Activated T-cell treated with anti-CD3 and anti-CD28 coated beads for 24 hours (primary cell): ENCODE data around the gene ARMH3.

Experiments used
- DNase-seq: peaks from one replicate; pipeline ENCODE4 v3.0.0-alpha.2; 2020; ENCODE audit warnings: low read depth

Gene ARMH3

DNA sequence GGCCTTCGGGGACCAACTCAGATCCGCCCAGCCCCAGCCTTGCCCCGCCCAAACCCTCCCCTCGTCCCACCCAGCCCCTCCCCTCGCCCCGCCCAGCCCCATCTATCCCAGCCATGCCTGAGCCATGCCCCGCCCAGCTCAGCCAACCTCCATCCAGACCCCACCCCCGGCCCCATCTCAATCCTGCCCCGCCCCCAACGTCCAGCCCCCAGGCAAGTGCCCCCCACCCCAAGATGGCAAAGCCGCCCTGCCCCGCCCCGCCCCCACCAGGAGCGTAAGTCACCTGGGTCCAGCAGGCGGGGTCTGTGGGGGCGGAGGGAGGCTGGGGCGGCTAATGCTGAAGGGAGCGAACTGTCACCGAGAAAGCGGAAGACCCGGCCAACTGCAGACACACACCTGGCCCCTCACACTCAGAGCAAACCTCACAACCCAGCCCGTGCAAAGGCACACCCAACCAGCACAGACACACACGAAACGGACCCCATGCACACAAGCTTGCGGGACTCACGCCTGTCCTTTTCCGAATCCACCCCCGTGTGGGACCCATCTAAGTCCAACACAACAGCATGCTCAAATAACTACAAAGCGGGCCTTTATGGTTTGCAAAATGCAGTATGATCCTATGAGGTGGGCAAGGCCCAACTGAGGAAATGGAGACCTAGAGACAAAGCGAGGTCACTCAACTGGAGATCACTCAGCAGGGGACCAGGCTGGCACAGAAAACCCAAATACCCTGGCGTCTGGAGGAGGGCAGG is 226.2 kb downstream of the ARMH3 start:
- no peak for DNase-seq

DNA sequence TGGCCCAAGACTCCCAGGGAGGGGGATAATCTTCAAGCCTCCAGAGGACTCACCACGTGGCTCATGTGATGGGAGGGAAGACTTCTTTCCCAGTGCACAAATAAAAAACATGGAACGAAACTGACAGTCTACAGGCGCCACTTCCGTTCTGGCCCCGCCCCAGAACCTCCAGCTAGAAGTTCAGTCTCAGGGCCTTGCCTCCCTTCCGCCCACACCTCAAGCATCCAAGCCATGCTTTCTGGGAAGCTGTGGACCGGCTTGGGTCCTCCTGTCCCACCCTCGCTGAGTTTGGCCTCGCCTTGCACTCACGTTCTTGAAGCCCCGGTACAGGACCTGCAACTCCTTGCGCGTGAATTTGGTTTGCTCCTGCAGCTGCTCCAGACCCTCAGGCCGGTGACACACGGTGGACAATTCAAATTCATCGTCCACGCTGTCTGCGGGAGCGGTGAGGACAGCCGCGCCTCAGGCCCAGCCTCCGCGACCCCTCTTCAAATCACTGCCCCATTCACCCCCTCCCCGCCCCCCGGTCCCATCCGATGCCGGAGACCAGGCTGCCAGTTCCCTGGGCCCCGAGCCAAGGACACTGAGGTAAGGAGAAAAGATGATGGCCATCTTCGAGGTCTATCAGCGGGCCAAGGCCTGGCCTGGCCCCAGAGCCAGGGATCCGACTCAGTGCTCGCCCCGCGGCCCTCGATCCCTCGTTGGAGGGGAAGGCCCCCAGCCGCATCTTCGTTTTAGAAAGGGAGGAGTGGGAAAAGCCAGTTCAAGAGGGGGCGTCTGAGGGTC is 227.0 kb downstream of the ARMH3 start:
- no peak for DNase-seq

DNA sequence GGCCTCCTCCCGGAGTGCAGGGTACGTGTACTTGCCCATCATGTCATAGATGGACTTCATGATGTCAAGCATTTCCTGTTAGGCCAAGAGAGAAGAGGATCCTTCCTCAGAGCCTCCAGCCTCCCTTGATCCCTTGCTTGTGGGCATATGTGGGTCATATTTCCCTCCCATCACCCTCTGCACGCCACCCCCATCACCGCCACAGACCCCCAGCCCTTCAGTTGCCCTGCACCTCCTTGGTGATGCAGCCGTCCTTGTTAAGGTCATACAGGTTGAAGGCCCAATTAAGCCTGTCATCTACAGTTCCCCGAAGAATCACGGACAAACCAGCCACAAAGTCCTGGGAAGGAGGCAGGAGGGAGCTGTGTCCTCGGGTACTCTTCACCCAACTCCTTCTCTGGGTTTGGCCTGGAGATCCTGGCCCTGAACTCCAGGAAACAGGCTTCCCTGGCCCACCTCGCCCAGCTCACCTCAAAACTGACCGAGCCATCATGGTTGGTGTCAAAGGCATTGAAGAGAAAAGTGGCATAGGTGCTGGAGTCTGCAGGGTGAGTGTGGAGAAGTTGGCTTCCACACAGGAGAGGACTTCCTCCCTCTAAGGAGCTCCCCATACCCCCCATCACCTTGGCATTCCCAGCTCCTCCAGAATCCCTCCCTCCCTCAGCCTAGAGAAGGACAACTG is 227.9 kb downstream of the ARMH3 start:
- no peak for DNase-seq

GRCh38 chr10:101826852-101827434 is 229.0 kb downstream of the ARMH3 start:
- no peak for DNase-seq

DNA sequence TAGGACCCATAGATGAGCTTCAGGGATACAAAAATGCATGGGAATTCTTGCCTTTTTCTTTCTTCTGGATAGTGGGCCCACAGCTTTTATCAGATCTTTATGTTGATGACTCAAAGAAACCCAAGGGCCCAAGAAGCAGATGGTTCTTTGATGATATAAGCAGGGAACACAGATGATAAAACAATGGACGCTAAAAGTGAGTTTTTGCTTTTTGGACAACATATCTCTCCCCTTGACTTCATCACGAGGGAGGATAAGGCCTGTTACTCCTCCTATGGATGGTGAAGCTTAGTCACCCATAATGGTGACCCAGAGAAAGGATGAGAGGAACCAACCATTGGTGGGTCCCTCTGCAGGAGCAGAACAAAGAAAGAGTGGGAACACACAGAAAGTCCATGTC is 231.2 kb downstream of the ARMH3 start:
- no peak for DNase-seq

- no peak for DNase-seq
These were observed 236.9 kb downstream of the ARMH3 start for GRCh38 chr10:101818872-101819633.

DNA sequence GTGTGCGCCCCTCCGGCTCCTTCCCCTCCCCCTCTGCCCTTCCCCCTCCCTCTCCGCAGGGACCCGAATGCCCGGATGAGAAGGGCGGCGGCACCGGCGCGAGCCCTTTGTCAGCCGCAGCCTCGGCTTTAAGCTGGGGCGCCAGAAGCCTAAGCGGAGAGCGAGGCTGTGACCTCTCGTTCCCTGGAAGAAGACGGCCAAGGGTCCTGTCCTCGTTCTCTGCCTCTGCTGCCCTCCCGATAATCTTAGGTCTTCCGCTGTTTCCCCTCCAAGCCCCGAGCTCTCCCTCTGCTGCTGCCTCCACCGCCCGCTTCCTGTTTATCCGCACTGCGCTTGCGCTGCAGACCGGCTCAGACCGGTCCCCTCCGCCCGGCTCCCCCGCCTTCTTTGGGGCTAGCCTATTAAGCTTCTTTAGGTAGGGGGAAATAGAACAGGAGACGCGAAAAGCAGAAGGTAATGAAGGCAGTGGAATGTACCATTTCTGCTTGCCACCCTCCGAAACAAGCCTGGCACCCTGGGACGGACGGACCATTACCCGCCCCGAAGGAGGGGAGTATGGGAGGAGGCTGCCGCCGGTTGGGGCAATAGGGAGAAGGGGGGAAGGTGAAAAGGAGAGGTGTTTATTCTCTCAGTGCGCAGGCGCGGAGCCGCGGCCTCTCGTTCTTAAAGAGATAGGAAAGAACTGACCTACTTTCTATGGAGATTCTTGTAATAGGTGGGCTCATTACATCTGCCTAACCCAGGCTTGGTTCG is 237.7 kb downstream of the ARMH3 start, which contains the start of gene OGA:
OGA (minus strand) TSS at position 326 of the 753 bp plus-strand sequence. CDS start 422 bp downstream, outside the sequence.
- peak; percentile 96 for DNase-seq

GRCh38 chr10:101817337-101818118 is 238.4 kb downstream of the ARMH3 start:
- peak; percentile 32 for DNase-seq

GRCh38 chr10:101816913-101817336 is 239.0 kb downstream of the ARMH3 start:
- DNase-seq: no peak

- DNase-seq: no peak
These were observed 239.6 kb downstream of the ARMH3 start for GRCh38 chr10:101816376-101816775.

GRCh38 chr10:101814466-101815071 is 241.4 kb downstream of the ARMH3 start:
- DNase-seq: no peak

- DNase-seq: no peak
These were observed 243.4 kb downstream of the ARMH3 start for GRCh38 chr10:101812606-101813005.

- no peak for DNase-seq
These were observed 248.8 kb downstream of the ARMH3 start for GRCh38 chr10:101807158-101807557.

DNA sequence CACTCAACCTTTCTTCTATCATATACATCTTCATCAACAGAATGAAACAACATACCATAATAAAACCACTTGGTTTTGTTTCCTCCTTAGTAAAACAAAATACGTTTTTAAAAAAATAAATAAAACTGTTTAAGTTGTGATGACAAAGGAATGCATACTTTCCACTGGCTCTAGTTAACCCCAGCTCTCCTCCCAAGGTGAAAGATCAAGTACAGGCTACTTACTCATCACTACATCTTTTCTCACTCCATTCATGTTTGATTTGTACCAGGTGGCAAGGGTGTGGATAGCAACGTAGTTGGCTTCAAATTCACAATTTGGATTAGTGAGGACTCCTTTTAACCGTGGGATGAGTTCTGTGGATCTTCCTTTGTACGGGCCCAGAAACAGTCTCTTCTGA is 252.5 kb downstream of the ARMH3 start:
- DNase-seq: no peak

GRCh38 chr10:101797403-101798059 is 258.4 kb downstream of the ARMH3 start:
- no peak for DNase-seq
